Adrenal gland (tissue), 5 donors: ENCODE data around the gene CCDC174.

ENCODE experiments used
- POLR2A ChIP-seq, 2 donors: fragments of 450-650 bp; IDR thresholded peaks; one replicate each; pipeline ENCODE4 v1.6.1; 2017; ENCODE audit warnings: antibody characterized with exemption in 2 of 2, mild to moderate bottlenecking in 2 of 2, moderate library complexity in 1 of 2
- TF ChIP-seq, protein P1 (sequence below), 6 experiments: fragments of 450-650 bp in 4 of 6; fragments of 200-600 bp in 2 of 6; sonication (generic) in 1 of 6; IDR thresholded peaks; 1 replicate in 5 of 6; 2 replicates in 1 of 6; pipeline versions ENCODE4 v1.5.1 to v1.8.0; 2016 to 2021; ENCODE audit warnings: antibody characterized with exemption in 6 of 6, mild to moderate bottlenecking in 2 of 6, moderate library complexity in 1 of 6
- donor health status: DM: no; HTN: no; CAD: no.

- TF ChIP-seq, protein P1, sequence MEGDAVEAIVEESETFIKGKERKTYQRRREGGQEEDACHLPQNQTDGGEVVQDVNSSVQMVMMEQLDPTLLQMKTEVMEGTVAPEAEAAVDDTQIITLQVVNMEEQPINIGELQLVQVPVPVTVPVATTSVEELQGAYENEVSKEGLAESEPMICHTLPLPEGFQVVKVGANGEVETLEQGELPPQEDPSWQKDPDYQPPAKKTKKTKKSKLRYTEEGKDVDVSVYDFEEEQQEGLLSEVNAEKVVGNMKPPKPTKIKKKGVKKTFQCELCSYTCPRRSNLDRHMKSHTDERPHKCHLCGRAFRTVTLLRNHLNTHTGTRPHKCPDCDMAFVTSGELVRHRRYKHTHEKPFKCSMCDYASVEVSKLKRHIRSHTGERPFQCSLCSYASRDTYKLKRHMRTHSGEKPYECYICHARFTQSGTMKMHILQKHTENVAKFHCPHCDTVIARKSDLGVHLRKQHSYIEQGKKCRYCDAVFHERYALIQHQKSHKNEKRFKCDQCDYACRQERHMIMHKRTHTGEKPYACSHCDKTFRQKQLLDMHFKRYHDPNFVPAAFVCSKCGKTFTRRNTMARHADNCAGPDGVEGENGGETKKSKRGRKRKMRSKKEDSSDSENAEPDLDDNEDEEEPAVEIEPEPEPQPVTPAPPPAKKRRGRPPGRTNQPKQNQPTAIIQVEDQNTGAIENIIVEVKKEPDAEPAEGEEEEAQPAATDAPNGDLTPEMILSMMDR (IDR thresholded peaks at IDR 0.05), result peak in 1 of 6 experiments; percentile 4
- no peak for TF ChIP-seq POLR2A (IDR thresholded peaks at IDR 0.05)
Observed at GRCh38 chr3:14602006-14602803, 49.4 kb upstream of the CCDC174 start.
